Keratinocyte (primary cell): Measurements from ENCODE around the gene MICALL2.

Experiments
- EZH2 ChIP-seq: IDR thresholded peaks from one replicate; pipeline ENCODE4 v1.6.1; 2012; ENCODE audit warnings: inconsistent platforms, mild to moderate bottlenecking, low read length, moderate library complexity
- TF ChIP-seq, protein P1 (sequence below), 3 experiments: IDR thresholded peaks in 1 of 3; conservative IDR thresholded peaks in 1 of 3; optimal IDR thresholded peaks in 1 of 3; 2 replicates in 2 of 3; 3 replicates in 1 of 3; pipeline versions ENCODE3 to v1.5.1; 2011; ENCODE audit warnings: low read length in 3 of 3, mild to moderate bottlenecking in 3 of 3, moderate library complexity in 2 of 3, control low read depth in 1 of 3, inconsistent platforms in 1 of 3; ENCODE audit not compliant: insufficient read depth in 2 of 3; ENCODE audit errors: extremely low read depth in 1 of 3

DNA sequence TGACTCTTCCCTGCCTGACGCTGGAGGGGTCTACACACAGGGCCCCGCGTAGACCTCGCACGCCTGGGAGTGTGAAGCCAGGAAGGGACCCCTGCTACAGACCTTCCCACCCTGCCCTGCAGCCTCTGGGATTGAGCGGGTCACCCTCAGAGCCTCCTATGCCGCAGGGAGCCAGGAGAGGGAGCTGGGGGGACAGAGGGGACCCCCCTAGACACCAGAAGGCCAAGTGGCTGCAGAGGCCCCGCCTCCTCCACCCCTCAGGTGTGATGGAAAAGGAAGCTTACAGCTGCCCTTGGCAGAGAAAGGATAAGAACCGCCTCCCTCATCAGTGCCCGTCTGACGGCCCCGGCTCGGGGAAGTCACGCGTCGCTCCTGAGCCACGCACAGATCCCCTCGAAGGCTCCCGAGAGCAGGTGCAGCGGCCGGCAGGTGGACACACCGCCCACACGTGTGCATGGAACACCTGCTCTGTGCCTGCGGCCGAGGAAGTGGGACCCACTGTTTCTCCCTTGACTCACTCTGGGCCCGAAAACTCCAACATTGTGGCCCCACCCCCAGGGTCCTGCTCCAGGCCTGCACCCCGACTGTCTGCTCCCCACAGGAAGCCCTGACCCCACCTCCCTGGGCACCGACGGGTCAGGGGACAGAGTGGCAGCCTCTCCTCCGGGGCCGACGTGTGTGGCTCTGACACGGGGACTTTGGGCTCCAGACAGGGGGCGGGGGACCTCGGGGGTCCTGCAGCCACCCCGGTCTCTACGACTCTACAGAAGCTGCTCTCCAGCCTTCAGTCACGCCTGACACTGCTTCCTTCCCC, 73.3 kb downstream of the MICALL2 start:
- TF ChIP-seq, protein P1, sequence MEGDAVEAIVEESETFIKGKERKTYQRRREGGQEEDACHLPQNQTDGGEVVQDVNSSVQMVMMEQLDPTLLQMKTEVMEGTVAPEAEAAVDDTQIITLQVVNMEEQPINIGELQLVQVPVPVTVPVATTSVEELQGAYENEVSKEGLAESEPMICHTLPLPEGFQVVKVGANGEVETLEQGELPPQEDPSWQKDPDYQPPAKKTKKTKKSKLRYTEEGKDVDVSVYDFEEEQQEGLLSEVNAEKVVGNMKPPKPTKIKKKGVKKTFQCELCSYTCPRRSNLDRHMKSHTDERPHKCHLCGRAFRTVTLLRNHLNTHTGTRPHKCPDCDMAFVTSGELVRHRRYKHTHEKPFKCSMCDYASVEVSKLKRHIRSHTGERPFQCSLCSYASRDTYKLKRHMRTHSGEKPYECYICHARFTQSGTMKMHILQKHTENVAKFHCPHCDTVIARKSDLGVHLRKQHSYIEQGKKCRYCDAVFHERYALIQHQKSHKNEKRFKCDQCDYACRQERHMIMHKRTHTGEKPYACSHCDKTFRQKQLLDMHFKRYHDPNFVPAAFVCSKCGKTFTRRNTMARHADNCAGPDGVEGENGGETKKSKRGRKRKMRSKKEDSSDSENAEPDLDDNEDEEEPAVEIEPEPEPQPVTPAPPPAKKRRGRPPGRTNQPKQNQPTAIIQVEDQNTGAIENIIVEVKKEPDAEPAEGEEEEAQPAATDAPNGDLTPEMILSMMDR (optimal IDR thresholded peaks at IDR 0.05 in 1 of 3, IDR thresholded peaks at IDR 0.05 in 1 of 3, conservative IDR thresholded peaks at IDR 0.05 in 1 of 3; ENCODE audit: extremely low read depth in 1 of 3, insufficient read depth in 2 of 3, low read length in 3 of 3) = no peak
- TF ChIP-seq EZH2 = no peak
